ENCODE results near the gene STOM. TPM values are rescaled to one million over a fixed set of nuclear protein-coding genes. Genes with fewer than 3 reads are reported as not detected.
A peak's percentile ranks its signal among the peaks of the same experiment; 100 is the strongest.
"Not testable (repeated sequence)": the region's sequence is repeated elsewhere in the genome, so short reads cannot be mapped to it uniquely, and the experiment has no call there.

STOM gene
- total RNA-seq, 1 experiment from 2014 or later: 7.6 TPM

- no peaks in the 10 kb centered on the region for H3K27me3 ChIP-seq (ENCODE audit: insufficient read depth, low read depth)
- no peak overlapping the region for H3K4me2 ChIP-seq
- H3K27ac ChIP-seq: no peak overlapping the region
- no peaks in the 10 kb centered on the region for H3K79me2 ChIP-seq (ENCODE audit: low read depth)
- peaks cover 17% of the 10 kb centered on the region for H3F3A ChIP-seq (ENCODE audit: insufficient read depth, low read depth)
- no peak overlapping the region for H3K4me3 ChIP-seq
- no peak overlapping the region for H2AFZ ChIP-seq
- TF ChIP-seq EZH2 (IDR thresholded peaks at IDR 0.05; ENCODE audit: low read depth) (no peak), CTCF (conservative IDR thresholded peaks at IDR 0.05) (no peak)
- no peaks in the 10 kb centered on the region for H3K9me3 ChIP-seq (ENCODE audit: insufficient read depth, low read depth)
- intact Hi-C loops (cut with micrococcal nuclease; ENCODE audit: unreplicated experiment): no loop called here
- CTCF ChIA-PET: no interaction called here
- H4K20me1 ChIP-seq (ENCODE audit: insufficient read depth): no peaks in the 10 kb centered on the region
- no peaks in the 10 kb centered on the region for H3K9me2 ChIP-seq (ENCODE audit: insufficient read depth)
- peaks cover 34% of the 10 kb centered on the region for H3K4me1 ChIP-seq (replicated peaks; ENCODE audit: insufficient read depth)
- DNase-seq: no peak
- POLR2A ChIA-PET (ENCODE audit: unreplicated experiment): no interaction called here
- no TSS peak for BruUV-seq (replicated peaks)
- no peaks in the 10 kb centered on the region for H3K36me3 ChIP-seq (ENCODE audit: low read depth)
Observed at GRCh38 chr9:121292051-121292450, 78.0 kb downstream of the STOM start.

GRCh38 chr9:121291536-121291935 is 78.5 kb downstream of the STOM start:
- H3K36me3 ChIP-seq (ENCODE audit: low read depth); H3K9me3 ChIP-seq (ENCODE audit: insufficient read depth, low read depth); POLR2A ChIA-PET (ENCODE audit: unreplicated experiment); BruUV-seq (replicated peaks); H4K20me1 ChIP-seq (ENCODE audit: insufficient read depth); H3K9me2 ChIP-seq (ENCODE audit: insufficient read depth); H2AFZ ChIP-seq; H3K4me3 ChIP-seq; CTCF ChIA-PET; H3K4me2 ChIP-seq; H3K27ac ChIP-seq; H3K27me3 ChIP-seq (ENCODE audit: insufficient read depth, low read depth); intact Hi-C loops (cut with micrococcal nuclease; ENCODE audit: unreplicated experiment); H3K79me2 ChIP-seq (ENCODE audit: low read depth): not testable (repeated sequence)
- DNase-seq: peak in 1 of 2 experiments; percentile 25
- H3F3A ChIP-seq (ENCODE audit: insufficient read depth, low read depth): peaks cover 19% of the 10 kb centered on the region
- H3K4me1 ChIP-seq (replicated peaks; ENCODE audit: insufficient read depth): peaks cover 38% of the 10 kb centered on the region

- H3K4me2 ChIP-seq: 0 out of 2 replicates have a peak overlapping the region, but pooled peaks have one; percentile 17
- no peak for DNase-seq
- intact Hi-C loops (cut with micrococcal nuclease; ENCODE audit: unreplicated experiment): loop anchor here (1.0 to 10.0 kb wide), 4 partner anchors 77 to 555 kb away; partner anchors contain the start of gene CNTRL
- ChIA-PET CTCF (interaction anchor here (0.9 to 1.4 kb wide), 4 partner anchors 12 to 109 kb away, joined by 3 to 6 read pairs (median 4); no protein-coding TSS in a partner anchor), POLR2A (ENCODE audit: unreplicated experiment) (no interaction called here)
- no peaks in the 10 kb centered on the region for H3K79me2 ChIP-seq (ENCODE audit: low read depth)
- BruUV-seq (replicated peaks): no TSS peak
- no peak overlapping the region for H3K4me3 ChIP-seq
- H3K9me2 ChIP-seq (ENCODE audit: insufficient read depth): no peaks in the 10 kb centered on the region
- no peak overlapping the region for H3K27ac ChIP-seq
- no peak overlapping the region for H2AFZ ChIP-seq
- H4K20me1 ChIP-seq (ENCODE audit: insufficient read depth): no peaks in the 10 kb centered on the region
- peaks cover 46% of the 10 kb centered on the region for H3K4me1 ChIP-seq (replicated peaks; ENCODE audit: insufficient read depth)
- no peaks in the 10 kb centered on the region for H3K27me3 ChIP-seq (ENCODE audit: insufficient read depth, low read depth)
- H3K9me3 ChIP-seq (ENCODE audit: insufficient read depth, low read depth): no peaks in the 10 kb centered on the region
- H3F3A ChIP-seq (ENCODE audit: insufficient read depth, low read depth): peaks cover 30% of the 10 kb centered on the region
- no peak for TF ChIP-seq EZH2 (IDR thresholded peaks at IDR 0.05; ENCODE audit: low read depth)
- no peak for TF ChIP-seq CTCF (conservative IDR thresholded peaks at IDR 0.05)
- no peaks in the 10 kb centered on the region for H3K36me3 ChIP-seq (ENCODE audit: low read depth)
Observed at GRCh38 chr9:121289772-121290370, 80.2 kb downstream of the STOM start.
